VCaP (cell line): ENCODE measurements around the gene LPGAT1.
"Not testable (repeated sequence)": the region's sequence is repeated elsewhere in the genome, so short reads cannot be mapped to it uniquely, and the experiment has no call there.

Source experiments
- H3K27ac ChIP-seq: fragments of 450-650 bp; 2 replicates; pipeline ENCODE4 v1.5.1; 2017
- CTCF ChIP-seq: fragments of 450-650 bp; conservative IDR thresholded peaks from 2 replicates; pipeline ENCODE4 v1.5.1; 2017; ENCODE audit warnings: mild to moderate bottlenecking, moderate library complexity

The LPGAT1 gene

GRCh38 chr1:211723273-211723672 is 107.3 kb downstream of the LPGAT1 start:
- no peak for TF ChIP-seq CTCF
- H3K27ac ChIP-seq, result no peak overlapping the region

GRCh38 chr1:211722277-211723175 is 108.0 kb downstream of the LPGAT1 start:
- H3K27ac ChIP-seq, result no peak overlapping the region
- TF ChIP-seq CTCF, result no peak

- H3K27ac ChIP-seq, result not testable (repeated sequence)
Observed at GRCh38 chr1:211716555-211716954, 114.0 kb downstream of the LPGAT1 start.

- TF ChIP-seq CTCF, result no peak
Observed at GRCh38 chr1:211715971-211716370, 114.6 kb downstream of the LPGAT1 start.

GRCh38 chr1:211714154-211714553 is 116.4 kb downstream of the LPGAT1 start:
- no peak overlapping the region for H3K27ac ChIP-seq
- TF ChIP-seq CTCF, result no peak

More at GRCh38 chr1:211715971-211716370, 114.6 kb downstream of the LPGAT1 start:
- H3K27ac ChIP-seq, result no peak overlapping the region

GRCh38 chr1:211713231-211713630 is 117.3 kb downstream of the LPGAT1 start:
- H3K27ac ChIP-seq, result no peak overlapping the region
- TF ChIP-seq CTCF, result no peak

- H3K27ac ChIP-seq, result no peak overlapping the region
- TF ChIP-seq CTCF, result no peak
Observed at GRCh38 chr1:211711315-211711705, 119.3 kb downstream of the LPGAT1 start.
